Testis (tissue), 2 donors: ENCODE data around the gene SNED1.

Experiments
- POLR2A ChIP-seq: fragments of 450-650 bp; IDR thresholded peaks from one replicate; pipeline ENCODE4 v1.6.1; 2017; ENCODE audit warnings: antibody characterized with exemption, mild to moderate bottlenecking, moderate library complexity
- TF ChIP-seq, protein P1 (sequence below), 3 experiments: fragments of 450-650 bp in 2 of 3; fragments of 200-600 bp in 1 of 3; sonication (generic) in 1 of 3; IDR thresholded peaks; one replicate each; pipeline ENCODE4 v1.5.1; 2016 to 2019; ENCODE audit warnings: antibody characterized with exemption in 3 of 3, mild to moderate bottlenecking in 2 of 3, moderate library complexity in 1 of 3

DNA sequence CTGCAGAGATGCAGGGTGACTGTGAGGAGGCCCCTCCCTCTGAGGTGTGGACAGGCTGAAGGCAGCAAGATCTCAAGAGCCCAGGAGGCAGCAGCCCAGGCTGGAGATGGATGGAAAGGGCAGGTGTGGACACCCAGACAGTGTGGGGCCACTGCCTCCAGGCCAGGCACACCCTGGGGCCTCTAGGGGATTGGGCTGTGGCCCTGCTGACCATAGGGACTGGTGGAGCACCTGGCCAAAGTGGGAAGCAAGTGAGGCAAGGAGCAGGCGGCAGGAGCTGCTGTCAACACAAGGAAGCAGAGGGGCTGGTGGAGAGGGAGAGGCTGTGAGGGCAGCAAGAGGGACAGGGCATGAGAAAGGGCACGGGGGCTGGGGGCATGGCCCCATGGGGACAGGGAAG lies 10.8 kb downstream of the SNED1 start:
- TF ChIP-seq, protein P1, sequence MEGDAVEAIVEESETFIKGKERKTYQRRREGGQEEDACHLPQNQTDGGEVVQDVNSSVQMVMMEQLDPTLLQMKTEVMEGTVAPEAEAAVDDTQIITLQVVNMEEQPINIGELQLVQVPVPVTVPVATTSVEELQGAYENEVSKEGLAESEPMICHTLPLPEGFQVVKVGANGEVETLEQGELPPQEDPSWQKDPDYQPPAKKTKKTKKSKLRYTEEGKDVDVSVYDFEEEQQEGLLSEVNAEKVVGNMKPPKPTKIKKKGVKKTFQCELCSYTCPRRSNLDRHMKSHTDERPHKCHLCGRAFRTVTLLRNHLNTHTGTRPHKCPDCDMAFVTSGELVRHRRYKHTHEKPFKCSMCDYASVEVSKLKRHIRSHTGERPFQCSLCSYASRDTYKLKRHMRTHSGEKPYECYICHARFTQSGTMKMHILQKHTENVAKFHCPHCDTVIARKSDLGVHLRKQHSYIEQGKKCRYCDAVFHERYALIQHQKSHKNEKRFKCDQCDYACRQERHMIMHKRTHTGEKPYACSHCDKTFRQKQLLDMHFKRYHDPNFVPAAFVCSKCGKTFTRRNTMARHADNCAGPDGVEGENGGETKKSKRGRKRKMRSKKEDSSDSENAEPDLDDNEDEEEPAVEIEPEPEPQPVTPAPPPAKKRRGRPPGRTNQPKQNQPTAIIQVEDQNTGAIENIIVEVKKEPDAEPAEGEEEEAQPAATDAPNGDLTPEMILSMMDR (IDR thresholded peaks at IDR 0.05) = no peak
- no peak for TF ChIP-seq POLR2A
